RWPE1 (cell line): Measurements from ENCODE around the gene SERPINB4.
A peak's percentile ranks its signal among the peaks of the same experiment; 100 is the strongest.
"Not testable (repeated sequence)": the region's sequence is repeated elsewhere in the genome, so short reads cannot be mapped to it uniquely, and the experiment has no call there.

Experiments
- CTCF ChIA-PET: fragments of 350-600 bp; sonication (Branson Sonifier 250); formaldehyde crosslinking; extraction: SDS; loops from one replicate; lab custom pipeline; 2021; lab: Yijun Ruan, JAX
- POLR2A ChIA-PET: fragments of 400-600 bp; formaldehyde crosslinking; extraction: SDS; loops from one replicate; lab custom pipeline; 2020; ENCODE audit warnings: antibody characterized with exemption; ENCODE audit not compliant: low non-redundant PET; lab: Yijun Ruan, JAX
- DNase-seq: peaks from one replicate; pipeline ENCODE4 v3.0.0; 2012; ENCODE audit warnings: low spot score
- H3K27ac ChIP-seq: fragments of 450-650 bp; 2 replicates; pipeline ENCODE4 v1.5.1; 2017
- CTCF ChIP-seq: fragments of 450-650 bp; conservative IDR thresholded peaks from 2 replicates; pipeline ENCODE4 v1.5.1; 2017; ENCODE audit warnings: low read depth, mild to moderate bottlenecking

The SERPINB4 gene

GRCh38 chr18:63648241-63648640, 4.2 kb upstream of the SERPINB4 start:
- no peak overlapping the region for H3K27ac ChIP-seq
- ChIA-PET CTCF (no interaction called here), POLR2A (no interaction called here)
- DNase-seq, result no peak
- no peak for TF ChIP-seq CTCF

GRCh38 chr18:63646936-63647335, 2.9 kb upstream of the SERPINB4 start:
- ChIA-PET CTCF (no interaction called here), POLR2A (no interaction called here)
- no peak for TF ChIP-seq CTCF
- no peak overlapping the region for H3K27ac ChIP-seq
- DNase-seq, result no peak

GRCh38 chr18:63644694-63645093, 638 bp upstream of the SERPINB4 start:
- CTCF ChIA-PET, DNase-seq, H3K27ac ChIP-seq, POLR2A ChIA-PET: not testable (repeated sequence)

- CTCF ChIA-PET, POLR2A ChIA-PET, H3K27ac ChIP-seq: not testable (repeated sequence)
- DNase-seq, result peak; percentile 4
Measured at GRCh38 chr18:63642668-63643356, 1.2 kb downstream of the SERPINB4 start.

- DNase-seq, result peak; percentile 13
- POLR2A ChIA-PET, H3K27ac ChIP-seq, CTCF ChIA-PET: not testable (repeated sequence)
Measured at GRCh38 chr18:63641157-63641680, 2.8 kb downstream of the SERPINB4 start.

GRCh38 chr18:63637703-63638102, 6.4 kb downstream of the SERPINB4 start:
- DNase-seq, result no peak
- no peak overlapping the region for H3K27ac ChIP-seq
- ChIA-PET CTCF (no interaction called here), POLR2A (no interaction called here)
- no peak for TF ChIP-seq CTCF

GRCh38 chr18:63627819-63628218, 16.2 kb downstream of the SERPINB4 start:
- DNase-seq, result no peak
- H3K27ac ChIP-seq, result no peak overlapping the region
- TF ChIP-seq CTCF, result no peak
- CTCF ChIA-PET, result no interaction called here
- POLR2A ChIA-PET, result no interaction called here

- ChIA-PET CTCF (no interaction called here), POLR2A (no interaction called here)
- no peak for DNase-seq
- no peak for TF ChIP-seq CTCF
- no peak overlapping the region for H3K27ac ChIP-seq
Measured at GRCh38 chr18:63626431-63626830, 17.6 kb downstream of the SERPINB4 start.
